SU-DHL-6 (cell line): ENCODE data around the gene IL12RB2.

ENCODE experiments used
- H2AFZ ChIP-seq: fragments of 200-600 bp; sonication (generic); 2 replicates; pipeline ENCODE4 v1.6.1; 2014; ENCODE audit warnings: low read depth, mild to moderate bottlenecking, moderate library complexity, mixed read lengths, antibody characterized with exemption, low read length; ENCODE audit not compliant: severe bottlenecking
- H3F3A ChIP-seq: fragments of 200-600 bp; shearing (Covaris generic); 2 replicates; pipeline ENCODE4 v1.6.0; 2016; ENCODE audit warnings: antibody characterized with exemption, mild to moderate bottlenecking; ENCODE audit not compliant: insufficient read depth
- H3K27ac ChIP-seq: fragments of 200-600 bp; sonication (generic); 2 replicates; pipeline ENCODE4 v1.5.1; 2016; ENCODE audit warnings: low read depth, mild to moderate bottlenecking, low read length, moderate library complexity, mixed read lengths
- H3K27me3 ChIP-seq: fragments of 200-600 bp; sonication (generic), shearing (Covaris generic); 2 replicates; pipeline ENCODE4 v1.6.0; 2014; ENCODE audit warnings: mild to moderate bottlenecking, low read length
- H3K36me3 ChIP-seq: fragments of 200-600 bp; sonication (generic); 2 replicates; pipeline ENCODE4 v1.6.1; 2014; ENCODE audit warnings: mild to moderate bottlenecking, low read length, mixed read lengths
- H3K4me2 ChIP-seq: fragments of 300-600, 200-600 bp; shearing (Covaris generic), sonication (generic); 2 replicates; pipeline ENCODE4 v1.6.0; 2014; ENCODE audit warnings: low read length, low read depth, mild to moderate bottlenecking; ENCODE audit not compliant: poor library complexity, severe bottlenecking
- H3K4me3 ChIP-seq: fragments of 200-600 bp; sonication (generic); 2 replicates; pipeline ENCODE4 v1.5.1; 2014; ENCODE audit warnings: antibody characterized with exemption, low read length, mild to moderate bottlenecking, mixed read lengths; ENCODE audit not compliant: insufficient read depth, poor library complexity, severe bottlenecking
- H3K79me2 ChIP-seq: fragments of 200-600 bp; sonication (generic); 2 replicates; pipeline ENCODE4 v1.6.1; 2014; ENCODE audit warnings: mild to moderate bottlenecking, low read length, moderate library complexity; ENCODE audit not compliant: insufficient read depth
- H3K9ac ChIP-seq: fragments of 200-600 bp; sonication (generic); 2 replicates; pipeline ENCODE4 v1.7.0; 2014; ENCODE audit warnings: mild to moderate bottlenecking, low read length
- H3K9me2 ChIP-seq: fragments of 200-600 bp; sonication (generic); replicated peaks from 2 replicates; pipeline ENCODE4 v1.6.1; 2014; ENCODE audit warnings: low read length; ENCODE audit not compliant: insufficient read depth
- H3K9me3 ChIP-seq: fragments of 200-600 bp; sonication (generic); 2 replicates; pipeline ENCODE4 v1.6.1; 2014; ENCODE audit warnings: low read length, mixed read lengths; ENCODE audit not compliant: insufficient read depth
- H4K20me1 ChIP-seq: fragments of 200-600 bp; sonication (generic); 2 replicates; pipeline ENCODE4 v1.6.1; 2014; ENCODE audit warnings: low read depth, mild to moderate bottlenecking, antibody characterized with exemption, low read length, moderate library complexity, mixed read lengths
- CTCF ChIP-seq: fragments of 200-600 bp; sonication (generic); IDR thresholded peaks from one replicate; pipeline ENCODE4 v1.5.1; 2017; ENCODE audit warnings: antibody characterized with exemption, mild to moderate bottlenecking, low read length, moderate library complexity; ENCODE audit not compliant: insufficient read depth, poor library complexity, severe bottlenecking
- EZH2phosphoT487 ChIP-seq: fragments of 200-600 bp; sonication (generic), shearing (Covaris generic); conservative IDR thresholded peaks from 2 replicates; pipeline ENCODE4 v1.6.1; 2018; ENCODE audit warnings: mild to moderate bottlenecking, antibody characterized with exemption, low read length, moderate library complexity, mixed read lengths

Gene IL12RB2

GRCh38 chr1:67367370-67368045 is 59.8 kb downstream of the IL12RB2 start:
- Histone ChIP-seq H3K27me3 (no peaks in the 10 kb centered on the region), H3K9me2 (no peaks in the 10 kb centered on the region), H2AFZ (no peak overlapping the region), H3K79me2 (no peaks in the 10 kb centered on the region), H3K27ac (no peak overlapping the region), H3K9ac (no peak overlapping the region), H3F3A (no peaks in the 10 kb centered on the region), H3K9me3 (no peaks in the 10 kb centered on the region), H4K20me1 (no peaks in the 10 kb centered on the region), H3K36me3 (no peaks in the 10 kb centered on the region), H3K4me2 (no peak overlapping the region), H3K4me3 (no peak overlapping the region)
- TF ChIP-seq EZH2phosphoT487 (no peak), CTCF (no peak)

- no peak overlapping the region for H3K27ac ChIP-seq
- no peaks in the 10 kb centered on the region for H3F3A ChIP-seq
- H3K4me3 ChIP-seq, result no peak overlapping the region
- H3K27me3 ChIP-seq, result no peaks in the 10 kb centered on the region
- H2AFZ ChIP-seq, result no peak overlapping the region
- no peaks in the 10 kb centered on the region for H3K79me2 ChIP-seq
- H3K9me3 ChIP-seq, result no peaks in the 10 kb centered on the region
- H3K9ac ChIP-seq, result no peak overlapping the region
- H3K36me3 ChIP-seq, result no peaks in the 10 kb centered on the region
- H4K20me1 ChIP-seq, result no peaks in the 10 kb centered on the region
- TF ChIP-seq EZH2phosphoT487 (no peak), CTCF (no peak)
- H3K4me2 ChIP-seq, result no peak overlapping the region
- H3K9me2 ChIP-seq, result no peaks in the 10 kb centered on the region
These were observed 60.4 kb downstream of the IL12RB2 start for GRCh38 chr1:67368046-67368514.

- H3K4me3 ChIP-seq, result no peak overlapping the region
- H3K4me2 ChIP-seq, result no peak overlapping the region
- no peaks in the 10 kb centered on the region for H3K9me2 ChIP-seq
- no peaks in the 10 kb centered on the region for H3K79me2 ChIP-seq
- no peak overlapping the region for H3K27ac ChIP-seq
- H3K36me3 ChIP-seq, result no peaks in the 10 kb centered on the region
- TF ChIP-seq EZH2phosphoT487 (no peak), CTCF (no peak)
- H3F3A ChIP-seq, result no peaks in the 10 kb centered on the region
- no peak overlapping the region for H3K9ac ChIP-seq
- H3K27me3 ChIP-seq, result no peaks in the 10 kb centered on the region
- H4K20me1 ChIP-seq, result no peaks in the 10 kb centered on the region
- no peak overlapping the region for H2AFZ ChIP-seq
- H3K9me3 ChIP-seq, result no peaks in the 10 kb centered on the region
These were observed 63.4 kb downstream of the IL12RB2 start for GRCh38 chr1:67371043-67371442.
